Parathyroid adenoma (tissue), 2 donors: ENCODE results near the gene PKHD1.

Experiments
- H2AFZ ChIP-seq: fragments of 300-600 bp; sonication (generic); one replicate; pipeline ENCODE4 v1.7.0; 2017; ENCODE audit warnings: antibody characterized with exemption, mild to moderate bottlenecking
- H3K27ac ChIP-seq: fragments of 300-600 bp; sonication (generic); one replicate; pipeline ENCODE4 v1.7.0; 2017
- H3K27me3 ChIP-seq: fragments of 300-600 bp; sonication (generic); one replicate; pipeline ENCODE4 v1.7.0; 2017; ENCODE audit warnings: low read length; ENCODE audit not compliant: control insufficient read depth, insufficient read depth
- H3K36me3 ChIP-seq: fragments of 300-600 bp; sonication (generic); one replicate; pipeline ENCODE4 v1.7.0; 2017; ENCODE audit warnings: low read length; ENCODE audit not compliant: control insufficient read depth, insufficient read depth
- H3K4me1 ChIP-seq: fragments of 300-600 bp; sonication (generic); one replicate; pipeline ENCODE4 v1.7.0; 2017; ENCODE audit warnings: control low read depth
- H3K4me2 ChIP-seq: fragments of 300-600 bp; sonication (generic); one replicate; pipeline ENCODE4 v1.7.0; 2017; ENCODE audit warnings: low read length
- H3K4me3 ChIP-seq: fragments of 300-600 bp; sonication (generic); one replicate; pipeline ENCODE4 v1.7.0; 2017; ENCODE audit warnings: low read depth, low read length
- H3K79me2 ChIP-seq: fragments of 300-600 bp; sonication (generic); one replicate; pipeline ENCODE4 v1.7.0; 2017; ENCODE audit warnings: control low read depth
- H3K9ac ChIP-seq: fragments of 300-600 bp; sonication (generic); one replicate; pipeline ENCODE4 v1.7.0; 2017; ENCODE audit warnings: mild to moderate bottlenecking
- H3K9me3 ChIP-seq: fragments of 300-600 bp; sonication (generic); one replicate; pipeline ENCODE4 v1.7.0; 2017; ENCODE audit warnings: low read length; ENCODE audit not compliant: control insufficient read depth
- CTCF ChIP-seq: fragments of 300-600 bp; sonication (generic); IDR thresholded peaks from one replicate; pipeline ENCODE4 v1.7.0; 2017; ENCODE audit warnings: antibody characterized with exemption, mild to moderate bottlenecking
- donor health status: primary hyperparathyroidism.

PKHD1 gene

GRCh38 chr6:51616243-51616642 lies 471.2 kb downstream of the PKHD1 start:
- Histone ChIP-seq H3K4me2 (no peak overlapping the region), H3K27ac (no peak overlapping the region), H3K9ac (no peak overlapping the region), H2AFZ (no peak overlapping the region), H3K79me2 (no peaks in the 10 kb centered on the region), H3K9me3 (no peaks in the 10 kb centered on the region), H3K4me3 (no peak overlapping the region), H3K27me3 (no peaks in the 10 kb centered on the region), H3K4me1 (no peaks in the 10 kb centered on the region), H3K36me3 (no peaks in the 10 kb centered on the region)
- TF ChIP-seq CTCF: no peak

GRCh38 chr6:51614725-51615124 lies 472.7 kb downstream of the PKHD1 start:
- Histone ChIP-seq H3K27me3 (no peaks in the 10 kb centered on the region), H3K36me3 (no peaks in the 10 kb centered on the region), H3K4me2 (no peak overlapping the region), H2AFZ (no peak overlapping the region), H3K27ac (no peak overlapping the region), H3K9ac (no peak overlapping the region), H3K4me1 (no peaks in the 10 kb centered on the region), H3K4me3 (no peak overlapping the region), H3K9me3 (no peaks in the 10 kb centered on the region), H3K79me2 (no peaks in the 10 kb centered on the region)
- no peak for TF ChIP-seq CTCF

GRCh38 chr6:51613558-51613957 lies 473.9 kb downstream of the PKHD1 start:
- H3K4me2 ChIP-seq: no peak overlapping the region
- H3K9ac ChIP-seq: no peak overlapping the region
- H3K9me3 ChIP-seq: no peaks in the 10 kb centered on the region
- H3K27me3 ChIP-seq: no peaks in the 10 kb centered on the region
- H2AFZ ChIP-seq: no peak overlapping the region
- no peaks in the 10 kb centered on the region for H3K36me3 ChIP-seq
- no peaks in the 10 kb centered on the region for H3K4me1 ChIP-seq
- no peak overlapping the region for H3K4me3 ChIP-seq
- no peaks in the 10 kb centered on the region for H3K79me2 ChIP-seq
- H3K27ac ChIP-seq: no peak overlapping the region
- TF ChIP-seq CTCF: no peak

- no peak overlapping the region for H3K4me2 ChIP-seq
- no peaks in the 10 kb centered on the region for H3K9me3 ChIP-seq
- H3K9ac ChIP-seq: no peak overlapping the region
- H3K79me2 ChIP-seq: no peaks in the 10 kb centered on the region
- H3K4me3 ChIP-seq: no peak overlapping the region
- H3K4me1 ChIP-seq: no peaks in the 10 kb centered on the region
- no peaks in the 10 kb centered on the region for H3K27me3 ChIP-seq
- H3K27ac ChIP-seq: no peak overlapping the region
- no peaks in the 10 kb centered on the region for H3K36me3 ChIP-seq
- H2AFZ ChIP-seq: no peak overlapping the region
- TF ChIP-seq CTCF: no peak
Observed at GRCh38 chr6:51608932-51609331, 478.5 kb downstream of the PKHD1 start.

GRCh38 chr6:51608383-51608782 lies 479.0 kb downstream of the PKHD1 start:
- Histone ChIP-seq H3K27ac (no peak overlapping the region), H3K27me3 (no peaks in the 10 kb centered on the region), H3K4me3 (no peak overlapping the region), H3K79me2 (no peaks in the 10 kb centered on the region), H3K4me2 (no peak overlapping the region), H3K9me3 (no peaks in the 10 kb centered on the region), H2AFZ (no peak overlapping the region), H3K36me3 (no peaks in the 10 kb centered on the region), H3K9ac (no peak overlapping the region), H3K4me1 (no peaks in the 10 kb centered on the region)
- TF ChIP-seq CTCF: no peak
